COLO668 (cell line): Measurements from ENCODE around the gene CD248.

Experiments used
- DNase-seq: peaks from one replicate; lab custom pipeline; 2025; ENCODE audit not compliant: unreplicated experiment; lab: John Stamatoyannopoulos, UW

CD248 gene

DNA sequence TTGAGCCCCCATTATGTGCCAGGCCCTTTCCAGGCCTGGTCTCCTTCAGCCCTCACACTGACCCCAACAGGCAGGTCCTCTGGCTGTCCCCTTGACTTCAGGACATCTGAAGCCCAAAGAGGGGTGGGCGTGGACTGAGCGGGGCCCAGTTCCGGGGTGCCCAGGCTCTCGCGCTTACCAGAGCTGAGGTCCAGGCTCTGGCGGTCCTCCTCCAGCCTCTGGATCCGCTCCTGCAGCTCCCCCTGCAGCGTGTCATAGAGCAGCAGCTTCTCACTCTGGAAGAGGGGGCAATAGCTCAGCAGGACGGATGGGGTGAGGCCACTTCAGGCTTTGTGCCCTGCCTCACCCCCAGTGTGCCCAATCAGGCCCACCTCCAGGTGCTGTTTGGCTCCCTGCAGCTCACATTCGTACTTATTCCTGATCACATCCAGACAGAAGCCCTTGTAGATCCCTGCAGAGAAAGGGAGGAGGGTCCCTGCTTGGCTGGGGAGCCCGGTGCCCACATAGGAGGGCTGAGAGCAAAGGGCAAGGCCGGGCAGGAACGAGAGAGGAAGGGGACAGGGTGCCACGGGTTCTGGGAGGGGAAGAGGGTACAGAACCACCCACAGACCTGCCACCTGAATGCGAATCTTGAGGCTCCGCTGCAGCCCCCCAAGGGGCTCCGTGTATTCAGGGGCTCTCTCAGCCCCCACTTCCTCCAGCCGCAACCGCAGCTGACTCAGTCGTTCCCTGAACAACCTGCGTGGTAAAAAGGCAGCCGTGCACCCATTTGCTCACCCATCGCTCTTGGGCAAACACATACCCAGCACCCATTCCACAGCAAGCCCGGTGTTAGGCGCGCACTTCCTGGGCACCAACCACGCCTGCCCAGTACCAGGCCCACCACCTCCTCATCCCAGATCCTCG lies 24.0 kb upstream of the CD248 start:
- no peak for DNase-seq

- no peak for DNase-seq
These were observed 23.0 kb upstream of the CD248 start for GRCh38 chr11:66339686-66340483.

- DNase-seq, result no peak
These were observed 22.4 kb upstream of the CD248 start for GRCh38 chr11:66339162-66339675.

GRCh38 chr11:66338276-66339161 lies 21.7 kb upstream of the CD248 start:
- no peak for DNase-seq

- DNase-seq, result no peak
These were observed 20.5 kb upstream of the CD248 start for GRCh38 chr11:66337103-66337899.

DNA sequence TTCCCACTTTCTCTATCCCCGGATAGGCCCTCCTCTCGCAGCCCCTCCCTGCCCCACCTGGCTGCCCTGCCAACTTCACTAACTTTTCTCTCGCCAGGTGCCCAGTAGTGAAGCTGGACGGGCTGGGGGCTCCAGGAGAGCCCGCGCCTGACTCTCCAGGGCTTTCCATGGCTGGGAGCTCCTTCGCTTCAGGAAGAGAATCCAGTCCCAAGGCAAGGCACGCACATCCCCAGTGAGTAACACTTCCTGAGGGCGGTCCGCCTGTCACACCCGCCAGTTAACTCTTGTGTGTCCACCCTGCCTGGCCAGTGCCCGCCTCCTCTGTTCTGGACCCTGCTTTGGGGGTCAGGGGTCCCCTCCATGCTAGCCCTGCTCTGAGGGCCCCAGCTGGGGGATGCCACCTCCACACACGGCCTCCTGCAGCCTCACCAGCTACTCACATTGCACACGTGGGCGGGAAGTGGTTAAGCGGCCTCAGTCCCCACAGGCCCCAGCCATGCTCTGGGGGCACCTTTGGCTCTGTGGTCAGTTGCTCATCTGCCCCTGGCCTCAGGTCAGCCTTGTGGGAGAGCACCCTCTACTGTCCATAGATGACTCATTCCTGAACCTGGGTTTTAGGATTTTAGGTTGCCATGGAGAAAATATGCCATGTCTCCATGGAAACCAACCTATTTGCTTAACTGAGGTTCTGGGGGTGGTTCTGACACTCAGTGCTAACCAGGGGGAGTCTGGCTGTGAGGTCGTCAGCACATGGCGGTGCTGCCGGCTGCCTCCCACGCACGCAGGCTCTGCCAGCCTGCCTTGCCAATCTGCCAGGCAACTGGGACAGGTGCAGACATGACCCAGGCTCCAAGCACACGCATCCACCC lies 19.6 kb upstream of the CD248 start, which contains the start of gene RIN1:
Gene RIN1 (minus strand): TSS at position 201 of the 869 bp plus-strand sequence. CDS start 32 bp downstream, at position 169.
- DNase-seq, result peak; percentile 23

GRCh38 chr11:66335531-66336233 lies 18.8 kb upstream of the CD248 start:
- DNase-seq, result peak; percentile 26

- no peak for DNase-seq
These were observed 18.0 kb upstream of the CD248 start for GRCh38 chr11:66334605-66335442.

GRCh38 chr11:66333896-66334604 lies 17.2 kb upstream of the CD248 start:
- DNase-seq, result no peak

- DNase-seq, result no peak
These were observed 16.5 kb upstream of the CD248 start for GRCh38 chr11:66333220-66333877.

GRCh38 chr11:66332371-66333219 lies 15.8 kb upstream of the CD248 start:
- no peak for DNase-seq

GRCh38 chr11:66331542-66332370 lies 14.9 kb upstream of the CD248 start:
- DNase-seq, result no peak

DNA sequence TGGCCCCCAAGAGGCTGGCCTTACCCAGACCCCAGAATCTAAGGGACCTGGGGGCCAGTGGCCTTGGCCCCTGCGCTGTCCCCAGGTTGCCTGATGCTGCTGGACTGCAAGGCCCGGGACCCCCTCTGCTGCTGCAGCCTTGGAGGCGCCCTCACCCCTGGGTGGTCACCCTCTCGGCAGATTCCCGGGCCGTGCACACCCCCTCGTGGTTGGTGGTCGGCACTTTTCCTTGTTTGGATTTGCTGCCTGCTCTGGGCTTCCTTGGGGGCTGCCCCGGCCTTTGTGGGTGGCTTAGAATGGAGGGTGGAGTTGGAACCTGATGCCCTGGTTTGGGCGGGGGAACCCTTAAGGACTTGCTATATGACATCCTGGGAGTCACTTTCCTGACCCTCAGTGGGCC lies 14.1 kb upstream of the CD248 start:
- DNase-seq, result no peak

DNA sequence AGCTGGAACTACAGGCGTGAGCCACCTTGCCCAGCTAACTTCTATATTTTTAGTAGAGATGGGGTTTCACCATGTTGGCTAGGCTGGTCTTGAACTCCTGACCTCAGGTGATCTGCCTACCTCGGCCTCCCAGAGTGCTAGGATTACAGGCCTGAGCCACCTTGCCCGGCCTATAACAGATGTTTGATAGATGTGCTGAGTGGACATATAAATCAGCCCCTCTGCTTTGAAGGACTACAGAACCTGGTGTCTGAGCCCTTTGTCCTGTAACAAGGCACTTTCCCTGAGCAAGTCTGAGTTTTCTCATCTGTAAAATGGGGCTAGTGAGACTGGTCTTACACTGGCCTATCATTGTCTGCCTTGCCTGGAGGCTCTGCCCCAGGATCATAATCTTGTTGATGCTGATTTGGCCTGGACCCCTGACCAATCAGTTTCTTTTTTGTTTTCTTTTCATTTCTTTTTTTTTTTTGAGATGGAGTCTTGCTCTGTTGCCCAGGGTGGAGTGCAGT lies 12.4 kb upstream of the CD248 start:
- no peak for DNase-seq
